Activated CD8-positive, alpha-beta memory T cell treated with anti-CD3 and anti-CD28 coated beads, Interleukin-2, amount 50 U/mL, for 4 hours (primary cell): ENCODE measurements around the gene NME5.
"Not testable (repeated sequence)": the region's sequence is repeated elsewhere in the genome, so short reads cannot be mapped to it uniquely, and the experiment has no call there.

Experiments used
- DNase-seq: peaks from one replicate; pipeline ENCODE4 v3.0.0-alpha.2; 2020

The NME5 gene

GRCh38 chr5:138070026-138070425 is 69.2 kb downstream of the NME5 start:
- DNase-seq: not testable (repeated sequence)

GRCh38 chr5:138068742-138069600 is 70.3 kb downstream of the NME5 start:
- peak; percentile 75 for DNase-seq

- DNase-seq: no peak
Observed at GRCh38 chr5:138067945-138068344, 71.3 kb downstream of the NME5 start.
